Midbrain (tissue), 1 donor: Measurements from ENCODE around the gene RFWD3.

Source experiments
- DNase-seq: peaks from one replicate; lab custom pipeline; 2025; lab: John Stamatoyannopoulos, UW

Gene RFWD3

GRCh38 chr16:74582970-74583369 is 83.7 kb downstream of the RFWD3 start:
- no peak for DNase-seq

GRCh38 chr16:74580833-74581232 is 85.8 kb downstream of the RFWD3 start:
- DNase-seq = no peak

- DNase-seq = no peak
Measured at GRCh38 chr16:74578838-74579237, 87.8 kb downstream of the RFWD3 start.

- no peak for DNase-seq
Measured at GRCh38 chr16:74578433-74578832, 88.2 kb downstream of the RFWD3 start.

GRCh38 chr16:74577882-74578366 is 88.8 kb downstream of the RFWD3 start:
- DNase-seq = no peak

- no peak for DNase-seq
Measured at GRCh38 chr16:74575807-74576643, 90.7 kb downstream of the RFWD3 start.

- peak; percentile 19 for DNase-seq
Measured at GRCh38 chr16:74575175-74575806, 91.4 kb downstream of the RFWD3 start.

GRCh38 chr16:74574146-74574545 is 92.5 kb downstream of the RFWD3 start:
- DNase-seq = no peak

- no peak for DNase-seq
Measured at GRCh38 chr16:74573622-74574021, 93.1 kb downstream of the RFWD3 start.
